GM23338 (cell line): ENCODE results near the gene DPEP3. TPM values are rescaled to one million over a fixed set of nuclear protein-coding genes. Genes with fewer than 3 reads are reported as not detected.

Experiments
- ATAC-seq: fragments of 200-7000 bp; cut with Tn5 transposase; 3 replicates; pipeline ENCODE4 v1.9.1; 2020
- DNase-seq: peaks from one replicate; pipeline ENCODE4 v3.0.0-alpha.2; 2015; ENCODE audit warnings: low spot score
- H2AFZ ChIP-seq: fragments of 200-600 bp; sonication (generic); 2 replicates; pipeline ENCODE4 v1.8.0; 2016; ENCODE audit warnings: antibody characterized with exemption, mild to moderate bottlenecking, moderate library complexity
- H3F3A ChIP-seq: fragments of 200-600 bp; sonication (generic); replicated peaks from 2 replicates; pipeline ENCODE4 v1.8.0; 2017; ENCODE audit warnings: antibody characterized with exemption, mixed run types, low read depth
- H3K27ac ChIP-seq: fragments of 200-600 bp; sonication (generic); 2 replicates; pipeline ENCODE4 v1.6.1; 2016; ENCODE audit warnings: low read depth
- H3K27me3 ChIP-seq: fragments of 200-600 bp; sonication (generic); 2 replicates; pipeline ENCODE4 v1.8.0; 2016; ENCODE audit warnings: mild to moderate bottlenecking, mixed run types, moderate library complexity; ENCODE audit not compliant: insufficient read depth
- H3K36me3 ChIP-seq: fragments of 200-600 bp; sonication (generic); 2 replicates; pipeline ENCODE4 v1.8.0; 2016; ENCODE audit warnings: mild to moderate bottlenecking; ENCODE audit not compliant: insufficient read depth
- H3K4me1 ChIP-seq: fragments of 200-600 bp; sonication (generic); 2 replicates; pipeline ENCODE4 v1.8.0; 2016; ENCODE audit warnings: mild to moderate bottlenecking, moderate library complexity; ENCODE audit not compliant: insufficient read depth
- H3K4me2 ChIP-seq: fragments of 200-600 bp; sonication (generic); 2 replicates; pipeline ENCODE4 v1.7.1; 2017; ENCODE audit warnings: mixed run types
- H3K4me3 ChIP-seq: fragments of 200-600 bp; sonication (generic); 2 replicates; pipeline ENCODE4 v1.6.1; 2016; ENCODE audit warnings: mixed run types
- H3K79me2 ChIP-seq: fragments of 200-600 bp; sonication (generic); replicated peaks from 2 replicates; pipeline ENCODE4 v1.8.0; 2017; ENCODE audit warnings: mild to moderate bottlenecking; ENCODE audit not compliant: insufficient read depth
- H3K9me2 ChIP-seq: fragments of 200-600 bp; sonication (generic); 2 replicates; pipeline ENCODE4 v1.8.0; 2017; ENCODE audit not compliant: insufficient read depth
- H4K20me1 ChIP-seq: fragments of 200-600 bp; sonication (generic); replicated peaks from 2 replicates; pipeline ENCODE4 v1.8.0; 2017; ENCODE audit warnings: mild to moderate bottlenecking; ENCODE audit not compliant: insufficient read depth
- H3K27ac Mint-ChIP-seq: 2 replicates; pipeline ENCODE4 v1.8.0; 2020; ENCODE audit warnings: inconsistent platforms, mild to moderate bottlenecking, moderate library complexity, mixed read lengths
- H3K27me3 Mint-ChIP-seq: 3 replicates; pipeline ENCODE4 v1.8.0; 2022; ENCODE audit warnings: low read depth, mild to moderate bottlenecking, moderate library complexity, mixed read lengths, inconsistent platforms; ENCODE audit not compliant: insufficient read depth, poor library complexity
- H3K36me3 Mint-ChIP-seq: 3 replicates; pipeline ENCODE4 v1.8.0; 2021; ENCODE audit warnings: low read depth, mild to moderate bottlenecking, inconsistent platforms, moderate library complexity, mixed read lengths
- H3K4me1 Mint-ChIP-seq: 3 replicates; pipeline ENCODE4 v1.8.0; 2020; ENCODE audit warnings: mild to moderate bottlenecking, inconsistent platforms, mixed read lengths
- H3K4me3 Mint-ChIP-seq: 3 replicates; pipeline ENCODE4 v1.8.0; 2021; ENCODE audit warnings: moderate library complexity, mild to moderate bottlenecking, inconsistent platforms, mixed read lengths
- H3K9me3 Mint-ChIP-seq: 3 replicates; pipeline ENCODE4 v1.8.0; 2020; ENCODE audit warnings: moderate library complexity, mild to moderate bottlenecking, inconsistent platforms, mixed read lengths
- CTCF ChIP-seq, 2 experiments: fragments of 200-600 bp in 1 of 2; sonication (generic) in 1 of 2; conservative IDR thresholded peaks; 2 replicates each; pipeline versions ENCODE4 v1.5.1 to v1.6.1; 2016 to 2017; ENCODE audit warnings: antibody characterized with exemption in 2 of 2, low read depth in 2 of 2, mild to moderate bottlenecking in 2 of 2, moderate library complexity in 1 of 2
- EZH2phosphoT487 ChIP-seq: fragments of 200-600 bp; sonication (generic); IDR thresholded peaks from one replicate; pipeline ENCODE4 v1.8.1; 2018; ENCODE audit warnings: antibody characterized with exemption; ENCODE audit not compliant: unreplicated experiment
- JUNB ChIP-seq: IDR thresholded peaks from one replicate; pipeline ENCODE4 v1.6.1; 2016; ENCODE audit warnings: antibody characterized with exemption; ENCODE audit not compliant: unreplicated experiment
- NANOG ChIP-seq: IDR thresholded peaks from 2 replicates; pipeline ENCODE4 v1.6.1; 2016; ENCODE audit warnings: antibody characterized with exemption, borderline replicate concordance
- POLR2AphosphoS5 ChIP-seq: IDR thresholded peaks from 2 replicates; pipeline ENCODE4 v1.6.1; 2016; ENCODE audit warnings: antibody characterized with exemption, low read depth
- STAT1 ChIP-seq: IDR thresholded peaks from one replicate; pipeline ENCODE4 v1.6.1; 2016; ENCODE audit warnings: antibody characterized with exemption; ENCODE audit not compliant: unreplicated experiment
- ZNF114 ChIP-seq: fragments of 250-450 bp; sonication (Bioruptor Pico); IDR thresholded peaks from 2 replicates; pipeline ENCODE4 v1.5.0; 2020; ENCODE audit warnings: mild to moderate bottlenecking, moderate library complexity
- ZNF331 ChIP-seq: fragments of 250-450 bp; sonication (Bioruptor Pico); IDR thresholded peaks from 2 replicates; pipeline ENCODE4 v1.5.0; 2020; ENCODE audit warnings: low read depth, mild to moderate bottlenecking, moderate library complexity
- polyA plus RNA-seq: library from polyadenylated mRNA; unstranded; fragments of >200 nt; fragmentation: Nextera tagmentation; extraction: Ambion mirVana; gene quantifications from 2 replicates; pipeline ENCODE4 v1.2.1, GENCODE V29; 2016
- total RNA-seq: library from RNA; depleted of rRNA; stranded (reverse); fragments of >200 nt; shearing (Covaris generic); gene quantifications from 2 replicates; pipeline ENCODE4 v1.2.3, GENCODE V29; 2014
- TF ChIP-seq, protein P1 (sequence below): IDR thresholded peaks from 2 replicates; pipeline ENCODE4 v1.6.1; 2016; ENCODE audit warnings: antibody characterized with exemption
- TF ChIP-seq, protein P2 (sequence below): fragments of 250-450 bp; sonication (Bioruptor Pico); IDR thresholded peaks from 2 replicates; pipeline ENCODE4 v1.5.0; 2020; ENCODE audit warnings: mild to moderate bottlenecking, moderate library complexity

The DPEP3 gene
- total and polyA plus RNA-seq, 2 experiments from 2014 or later, result 8.8 to 18.4 TPM

- H3K27ac Mint-ChIP-seq, result no peak overlapping the region
- peak overlapping the region; percentile 52; the same call in 2 of the 3 replicates for H3K4me3 Mint-ChIP-seq
- H3K9me2 ChIP-seq, result no peaks in the 10 kb centered on the region
- TF ChIP-seq CTCF (conservative IDR thresholded peaks at IDR 0.05; ENCODE audit: low read depth in 2 of 2) (peak in 1 of 2 experiments; percentile 69; a peak in 3 of 4 replicates), POLR2AphosphoS5 (0 out of 2 replicates have a peak, but pooled peaks have one; percentile 32), STAT1 (no peak)
- peaks cover 26% of the 10 kb centered on the region for H4K20me1 ChIP-seq
- H3K4me1 Mint-ChIP-seq, result peaks cover 37% of the 10 kb centered on the region
- peak; percentile 68 for ATAC-seq
- peaks cover 38% of the 10 kb centered on the region for H3K4me1 ChIP-seq
- no peaks in the 10 kb centered on the region; the same call in 2 of the 3 replicates for H3K9me3 Mint-ChIP-seq
- peak; percentile 75 for DNase-seq
- peaks cover 23% of the 10 kb centered on the region for H3K36me3 Mint-ChIP-seq
- peak overlapping the region; percentile 66 for H3K4me2 ChIP-seq
- 0 out of 2 replicates have a peak overlapping the region, but pooled peaks have one; percentile 3 for H3K27ac ChIP-seq
- no peaks in the 10 kb centered on the region for H3K27me3 ChIP-seq
- H3K79me2 ChIP-seq, result peaks cover 42% of the 10 kb centered on the region
- peaks cover 4% of the 10 kb centered on the region for H3K36me3 ChIP-seq
- H3K27me3 Mint-ChIP-seq, result peaks cover 12% of the 10 kb centered on the region
- no peak overlapping the region for H2AFZ ChIP-seq
- H3K4me3 ChIP-seq, result no peak overlapping the region
- 0 out of 2 replicates have a peak, but pooled peaks cover 16% of the 10 kb centered on the region for H3F3A ChIP-seq
Measured at GRCh38 chr16:67963662-67964321, 16.5 kb downstream of the DPEP3 start.

- H3K4me3 Mint-ChIP-seq, result 0 out of 3 replicates have a peak overlapping the region, but pooled peaks have one; percentile 52
- H3K9me2 ChIP-seq, result no peaks in the 10 kb centered on the region
- peaks cover 38% of the 10 kb centered on the region for H3K4me1 ChIP-seq
- H4K20me1 ChIP-seq, result peaks cover 29% of the 10 kb centered on the region
- DNase-seq (no peak), ATAC-seq (no peak)
- peaks cover 42% of the 10 kb centered on the region for H3K79me2 ChIP-seq
- peaks cover 28% of the 10 kb centered on the region for H3K36me3 Mint-ChIP-seq
- no peak overlapping the region for H2AFZ ChIP-seq
- no peak overlapping the region for H3K4me2 ChIP-seq
- peaks cover 4% of the 10 kb centered on the region for H3K36me3 ChIP-seq
- H3K4me1 Mint-ChIP-seq, result peaks cover 37% of the 10 kb centered on the region
- H3F3A ChIP-seq, result 0 out of 2 replicates have a peak, but pooled peaks cover 16% of the 10 kb centered on the region
- H3K27ac ChIP-seq, result no peak overlapping the region
- no peak overlapping the region for H3K27ac Mint-ChIP-seq
- H3K27me3 Mint-ChIP-seq, result peaks cover 10% of the 10 kb centered on the region
- H3K27me3 ChIP-seq, result no peaks in the 10 kb centered on the region
- no peaks in the 10 kb centered on the region; the same call in 2 of the 3 replicates for H3K9me3 Mint-ChIP-seq
- H3K4me3 ChIP-seq, result no peak overlapping the region
- TF ChIP-seq ZNF331 (no peak), JUNB (no peak), ZNF114 (CRISPR knock-in tag) (no peak), CTCF (conservative IDR thresholded peaks at IDR 0.05; ENCODE audit: low read depth in 2 of 2) (no peak), NANOG (no peak), EZH2phosphoT487 (no peak)
- TF ChIP-seq, protein P1, sequence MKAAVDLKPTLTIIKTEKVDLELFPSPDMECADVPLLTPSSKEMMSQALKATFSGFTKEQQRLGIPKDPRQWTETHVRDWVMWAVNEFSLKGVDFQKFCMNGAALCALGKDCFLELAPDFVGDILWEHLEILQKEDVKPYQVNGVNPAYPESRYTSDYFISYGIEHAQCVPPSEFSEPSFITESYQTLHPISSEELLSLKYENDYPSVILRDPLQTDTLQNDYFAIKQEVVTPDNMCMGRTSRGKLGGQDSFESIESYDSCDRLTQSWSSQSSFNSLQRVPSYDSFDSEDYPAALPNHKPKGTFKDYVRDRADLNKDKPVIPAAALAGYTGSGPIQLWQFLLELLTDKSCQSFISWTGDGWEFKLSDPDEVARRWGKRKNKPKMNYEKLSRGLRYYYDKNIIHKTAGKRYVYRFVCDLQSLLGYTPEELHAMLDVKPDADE, result no peak
- TF ChIP-seq, protein P2, sequence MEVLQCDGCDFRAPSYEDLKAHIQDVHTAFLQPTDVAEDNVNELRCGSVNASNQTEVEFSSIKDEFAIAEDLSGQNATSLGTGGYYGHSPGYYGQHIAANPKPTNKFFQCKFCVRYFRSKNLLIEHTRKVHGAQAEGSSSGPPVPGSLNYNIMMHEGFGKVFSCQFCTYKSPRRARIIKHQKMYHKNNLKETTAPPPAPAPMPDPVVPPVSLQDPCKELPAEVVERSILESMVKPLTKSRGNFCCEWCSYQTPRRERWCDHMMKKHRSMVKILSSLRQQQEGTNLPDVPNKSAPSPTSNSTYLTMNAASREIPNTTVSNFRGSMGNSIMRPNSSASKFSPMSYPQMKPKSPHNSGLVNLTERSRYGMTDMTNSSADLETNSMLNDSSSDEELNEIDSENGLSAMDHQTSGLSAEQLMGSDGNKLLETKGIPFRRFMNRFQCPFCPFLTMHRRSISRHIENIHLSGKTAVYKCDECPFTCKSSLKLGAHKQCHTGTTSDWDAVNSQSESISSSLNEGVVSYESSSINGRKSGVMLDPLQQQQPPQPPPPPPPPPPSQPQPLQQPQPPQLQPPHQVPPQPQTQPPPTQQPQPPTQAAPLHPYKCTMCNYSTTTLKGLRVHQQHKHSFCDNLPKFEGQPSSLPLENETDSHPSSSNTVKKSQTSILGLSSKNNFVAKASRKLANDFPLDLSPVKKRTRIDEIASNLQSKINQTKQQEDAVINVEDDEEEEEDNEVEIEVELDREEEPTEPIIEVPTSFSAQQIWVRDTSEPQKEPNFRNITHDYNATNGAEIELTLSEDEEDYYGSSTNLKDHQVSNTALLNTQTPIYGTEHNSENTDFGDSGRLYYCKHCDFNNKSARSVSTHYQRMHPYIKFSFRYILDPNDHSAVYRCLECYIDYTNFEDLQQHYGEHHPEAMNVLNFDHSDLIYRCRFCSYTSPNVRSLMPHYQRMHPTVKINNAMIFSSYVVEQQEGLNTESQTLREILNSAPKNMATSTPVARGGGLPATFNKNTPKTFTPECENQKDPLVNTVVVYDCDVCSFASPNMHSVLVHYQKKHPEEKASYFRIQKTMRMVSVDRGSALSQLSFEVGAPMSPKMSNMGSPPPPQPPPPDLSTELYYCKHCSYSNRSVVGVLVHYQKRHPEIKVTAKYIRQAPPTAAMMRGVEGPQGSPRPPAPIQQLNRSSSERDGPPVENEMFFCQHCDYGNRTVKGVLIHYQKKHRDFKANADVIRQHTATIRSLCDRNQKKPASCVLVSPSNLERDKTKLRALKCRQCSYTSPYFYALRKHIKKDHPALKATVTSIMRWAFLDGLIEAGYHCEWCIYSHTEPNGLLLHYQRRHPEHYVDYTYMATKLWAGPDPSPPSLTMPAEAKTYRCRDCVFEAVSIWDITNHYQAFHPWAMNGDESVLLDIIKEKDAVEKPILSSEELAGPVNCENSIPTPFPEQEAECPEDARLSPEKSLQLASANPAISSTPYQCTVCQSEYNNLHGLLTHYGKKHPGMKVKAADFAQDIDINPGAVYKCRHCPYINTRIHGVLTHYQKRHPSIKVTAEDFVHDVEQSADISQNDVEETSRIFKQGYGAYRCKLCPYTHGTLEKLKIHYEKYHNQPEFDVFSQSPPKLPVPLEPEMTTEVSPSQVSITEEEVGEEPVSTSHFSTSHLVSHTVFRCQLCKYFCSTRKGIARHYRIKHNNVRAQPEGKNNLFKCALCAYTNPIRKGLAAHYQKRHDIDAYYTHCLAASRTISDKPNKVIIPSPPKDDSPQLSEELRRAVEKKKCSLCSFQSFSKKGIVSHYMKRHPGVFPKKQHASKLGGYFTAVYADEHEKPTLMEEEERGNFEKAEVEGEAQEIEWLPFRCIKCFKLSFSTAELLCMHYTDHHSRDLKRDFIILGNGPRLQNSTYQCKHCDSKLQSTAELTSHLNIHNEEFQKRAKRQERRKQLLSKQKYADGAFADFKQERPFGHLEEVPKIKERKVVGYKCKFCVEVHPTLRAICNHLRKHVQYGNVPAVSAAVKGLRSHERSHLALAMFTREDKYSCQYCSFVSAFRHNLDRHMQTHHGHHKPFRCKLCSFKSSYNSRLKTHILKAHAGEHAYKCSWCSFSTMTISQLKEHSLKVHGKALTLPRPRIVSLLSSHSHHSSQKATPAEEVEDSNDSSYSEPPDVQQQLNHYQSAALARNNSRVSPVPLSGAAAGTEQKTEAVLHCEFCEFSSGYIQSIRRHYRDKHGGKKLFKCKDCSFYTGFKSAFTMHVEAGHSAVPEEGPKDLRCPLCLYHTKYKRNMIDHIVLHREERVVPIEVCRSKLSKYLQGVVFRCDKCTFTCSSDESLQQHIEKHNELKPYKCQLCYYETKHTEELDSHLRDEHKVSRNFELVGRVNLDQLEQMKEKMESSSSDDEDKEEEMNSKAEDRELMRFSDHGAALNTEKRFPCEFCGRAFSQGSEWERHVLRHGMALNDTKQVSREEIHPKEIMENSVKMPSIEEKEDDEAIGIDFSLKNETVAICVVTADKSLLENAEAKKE, result no peak
Measured at GRCh38 chr16:67963292-67963661, 17.0 kb downstream of the DPEP3 start.
